K562 (cell line): ENCODE measurements around the gene RNH1. TPM values are rescaled to one million over a fixed set of nuclear protein-coding genes. Genes with fewer than 3 reads are reported as not detected.

ENCODE experiments used
- BCOR ChIP-seq: fragments of 450-650 bp; IDR thresholded peaks from 2 replicates; pipeline ENCODE4 v1.6.1; 2016
- FOS ChIP-seq: IDR thresholded peaks from 3 replicates; pipeline ENCODE4 v1.6.1; 2011; ENCODE audit not compliant: insufficient read length; ENCODE audit errors: extremely low read depth
- FOXK2 ChIP-seq, 2 experiments: fragments of 450-650 bp; IDR thresholded peaks in 1 of 2; conservative IDR thresholded peaks in 1 of 2; 2 replicates each; pipeline ENCODE4 v1.6.1; 2016; ENCODE audit warnings: low read depth in 2 of 2, mild to moderate bottlenecking in 1 of 2
- HNRNPLL ChIP-seq: fragments of 200-400 bp; formaldehyde crosslinking; IDR thresholded peaks from 2 replicates; pipeline ENCODE4 v1.6.1; 2017; ENCODE audit warnings: low read length, low read depth, mild to moderate bottlenecking; ENCODE audit not compliant: poor library complexity, severe bottlenecking
- JUN ChIP-seq, 2 experiments: sonication (generic) in 1 of 2; formaldehyde crosslinking in 1 of 2; IDR thresholded peaks; 2 replicates each; pipeline versions ENCODE4 v1.6.1 to v1.8.0; 2012 to 2022; ENCODE audit warnings: borderline replicate concordance in 2 of 2, mild to moderate bottlenecking in 2 of 2, improper control_type of control experiment in 1 of 2, low read depth in 1 of 2, low read length in 1 of 2, missing genetic modification reagents in 1 of 2
- KLF13 ChIP-seq: fragments of 450-650 bp; IDR thresholded peaks from 2 replicates; pipeline ENCODE4 v1.6.1; 2016; ENCODE audit warnings: missing genetic modification characterization, low read depth, mild to moderate bottlenecking, missing compliant biosample characterization, moderate library complexity, borderline replicate concordance
- MXI1 ChIP-seq: IDR thresholded peaks from 2 replicates; pipeline ENCODE4 v1.6.1; 2011; ENCODE audit warnings: low read depth, mild to moderate bottlenecking, improper control_type of control experiment, low read length
- PTTG1 ChIP-seq: fragments of 450-650 bp; IDR thresholded peaks from 2 replicates; pipeline ENCODE4 v1.6.1; 2016; ENCODE audit warnings: low read depth, mild to moderate bottlenecking, missing genetic modification characterization, missing compliant biosample characterization
- RCOR1 ChIP-seq, 2 experiments: IDR thresholded peaks; 2 replicates each; pipeline ENCODE4 v1.6.1; 2012; ENCODE audit warnings: low read depth in 2 of 2, low read length in 2 of 2, borderline replicate concordance in 1 of 2, improper control_type of control experiment in 1 of 2
- SOX6 ChIP-seq: fragments of 450-650 bp; IDR thresholded peaks from 2 replicates; pipeline ENCODE4 v1.6.1; 2014; ENCODE audit warnings: mild to moderate bottlenecking
- ZEB2 ChIP-seq: fragments of 450-650 bp; IDR thresholded peaks from 2 replicates; pipeline ENCODE4 v1.6.1; 2016
- ZNF589 ChIP-seq: fragments of 200-800 bp; sonication (Bioruptor generic); IDR thresholded peaks from 2 replicates; pipeline ENCODE4 v1.6.1; 2016; ENCODE audit warnings: low read depth, missing genetic modification characterization, missing compliant biosample characterization
- polyA plus RNA-seq, 8 experiments: library from polyadenylated mRNA; depleted of rRNA in 4 of 8; stranded (reverse) in 5 of 8; unstranded in 3 of 8; fragments of >200 nt; fragmentation: Nextera tagmentation in 2 of 8; fragmentation: Illumina TruSeq in 1 of 8; extraction: Ambion mirVana in 2 of 8; extraction: Trizol in 1 of 8; gene quantifications; 2 replicates each; pipeline versions ENCODE4 v1.2.1 to v1.2.3, GENCODE V29; 2011 to 2014; ENCODE audit warnings: inconsistent platforms in 1 of 8, missing spikeins in 1 of 8
- total RNA-seq, 7 experiments: library from RNA; depleted of rRNA in 6 of 7; stranded (reverse); fragments of >200 nt in 6 of 7; fragmentation: Illumina TruSeq in 2 of 7; extraction: Trizol in 2 of 7; gene quantifications; 2 replicates each; pipeline versions ENCODE4 v1.2.1 to v1.2.3, GENCODE V29; 2011 to 2021; ENCODE audit warnings: low replicate concordance in 1 of 7
- TF ChIP-seq, protein P1 (sequence below): sonication (generic); formaldehyde crosslinking; IDR thresholded peaks from 2 replicates; pipeline ENCODE4 v1.8.1; 2023; ENCODE audit warnings: mild to moderate bottlenecking, missing genetic modification reagents
- TF ChIP-seq, protein P2 (sequence below): fragments of 450-650 bp; IDR thresholded peaks from 2 replicates; pipeline ENCODE4 v1.6.1; 2018; ENCODE audit warnings: mild to moderate bottlenecking, low read depth; ENCODE audit not compliant: partially characterized antibody
- TF ChIP-seq, protein P3 (sequence below), 2 experiments: fragments of 150-350 bp in 1 of 2; IDR thresholded peaks; 2 replicates each; pipeline ENCODE4 v1.6.1; 2012 to 2016; ENCODE audit warnings: low read depth in 2 of 2, low read length in 2 of 2, mild to moderate bottlenecking in 1 of 2, moderate library complexity in 1 of 2

Gene RNH1
- total and polyA plus RNA-seq, 9 of the 15 experiments (the other 6 are each of a cell fraction or from before 2014, with no cell fraction given): 2.5 to 160 (median 44.3) TPM

DNA sequence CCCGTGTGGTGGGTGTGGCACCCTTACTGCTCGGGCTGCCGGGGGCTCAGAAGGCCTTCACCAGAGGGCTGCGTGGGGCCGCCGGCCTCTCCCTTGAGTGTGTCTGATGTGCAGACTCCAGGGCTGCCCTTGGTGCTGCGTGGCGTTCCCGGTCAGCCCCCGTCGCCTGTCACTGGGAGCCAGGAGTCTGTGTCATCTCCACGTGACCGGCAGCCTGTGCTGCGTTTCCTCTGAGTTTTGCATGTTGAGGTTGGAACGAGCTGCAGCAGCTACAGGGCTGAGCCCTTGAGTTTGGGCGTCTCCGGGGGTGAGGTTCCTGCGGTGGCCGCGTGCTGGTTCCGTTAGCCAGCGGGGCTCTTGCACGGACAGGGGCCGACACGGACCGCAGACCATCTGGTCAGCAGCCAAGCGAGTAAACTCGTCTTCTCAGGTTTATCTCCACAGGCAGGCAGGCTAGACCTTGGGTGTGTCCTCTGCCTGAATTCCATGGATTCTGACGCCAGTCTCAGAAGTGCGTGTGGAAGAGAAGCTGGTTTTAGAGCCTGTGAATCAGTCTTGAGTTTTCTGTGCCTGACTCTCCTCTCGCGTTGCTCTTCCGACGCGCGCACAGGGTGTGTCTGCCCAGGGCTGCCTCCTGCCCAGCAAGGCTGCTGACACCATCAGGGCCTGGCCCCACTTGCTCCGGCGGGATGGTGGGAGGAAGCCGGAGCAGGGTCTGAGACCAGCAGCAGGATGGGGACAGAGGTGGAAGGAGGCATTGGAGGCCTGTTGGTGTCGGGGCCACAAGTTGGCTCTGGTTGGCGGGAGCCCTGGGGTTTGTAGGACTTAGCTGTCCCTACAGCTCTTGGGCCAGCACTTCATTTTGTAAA lies 46.5 kb downstream of the RNH1 start (continued):
- TF ChIP-seq, protein P1, sequence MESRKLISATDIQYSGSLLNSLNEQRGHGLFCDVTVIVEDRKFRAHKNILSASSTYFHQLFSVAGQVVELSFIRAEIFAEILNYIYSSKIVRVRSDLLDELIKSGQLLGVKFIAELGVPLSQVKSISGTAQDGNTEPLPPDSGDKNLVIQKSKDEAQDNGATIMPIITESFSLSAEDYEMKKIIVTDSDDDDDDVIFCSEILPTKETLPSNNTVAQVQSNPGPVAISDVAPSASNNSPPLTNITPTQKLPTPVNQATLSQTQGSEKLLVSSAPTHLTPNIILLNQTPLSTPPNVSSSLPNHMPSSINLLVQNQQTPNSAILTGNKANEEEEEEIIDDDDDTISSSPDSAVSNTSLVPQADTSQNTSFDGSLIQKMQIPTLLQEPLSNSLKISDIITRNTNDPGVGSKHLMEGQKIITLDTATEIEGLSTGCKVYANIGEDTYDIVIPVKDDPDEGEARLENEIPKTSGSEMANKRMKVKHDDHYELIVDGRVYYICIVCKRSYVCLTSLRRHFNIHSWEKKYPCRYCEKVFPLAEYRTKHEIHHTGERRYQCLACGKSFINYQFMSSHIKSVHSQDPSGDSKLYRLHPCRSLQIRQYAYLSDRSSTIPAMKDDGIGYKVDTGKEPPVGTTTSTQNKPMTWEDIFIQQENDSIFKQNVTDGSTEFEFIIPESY (CRISPR knock-in tag): peak; percentile 84
- TF ChIP-seq RCOR1 (IDR thresholded peaks at IDR 0.05; ENCODE audit: borderline replicate concordance in 1 of 2, low read depth in 2 of 2, low read length in 2 of 2): peak; percentile 60 to 62
- TF ChIP-seq MXI1: 0 out of 2 replicates have a peak, but pooled peaks have one; percentile 69
- no peak for TF ChIP-seq PTTG1 (tag)
- peak; percentile 78 for TF ChIP-seq SOX6
- peak; percentile 72 for TF ChIP-seq ZEB2
- peak; percentile 64; the same call in 1 of the 2 replicates for TF ChIP-seq JUN (IDR thresholded peaks at IDR 0.05; ENCODE audit: borderline replicate concordance, low read depth, low read length)
- no peak for TF ChIP-seq JUN (CRISPR knock-in tag; IDR thresholded peaks at IDR 0.05; ENCODE audit: borderline replicate concordance)
- TF ChIP-seq FOS: no peak
- TF ChIP-seq, protein P2, sequence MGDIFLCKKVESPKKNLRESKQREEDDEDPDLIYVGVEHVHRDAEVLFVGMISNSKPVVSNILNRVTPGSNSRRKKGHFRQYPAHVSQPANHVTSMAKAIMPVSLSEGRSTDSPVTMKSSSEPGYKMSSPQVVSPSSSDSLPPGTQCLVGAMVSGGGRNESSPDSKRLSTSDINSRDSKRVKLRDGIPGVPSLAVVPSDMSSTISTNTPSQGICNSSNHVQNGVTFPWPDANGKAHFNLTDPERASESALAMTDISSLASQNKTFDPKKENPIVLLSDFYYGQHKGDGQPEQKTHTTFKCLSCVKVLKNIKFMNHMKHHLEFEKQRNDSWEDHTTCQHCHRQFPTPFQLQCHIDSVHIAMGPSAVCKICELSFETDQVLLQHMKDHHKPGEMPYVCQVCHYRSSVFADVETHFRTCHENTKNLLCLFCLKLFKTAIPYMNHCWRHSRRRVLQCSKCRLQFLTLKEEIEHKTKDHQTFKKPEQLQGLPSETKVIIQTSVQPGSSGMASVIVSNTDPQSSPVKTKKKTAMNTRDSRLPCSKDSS: no peak
- TF ChIP-seq HNRNPLL: no peak
- TF ChIP-seq KLF13: 0 out of 2 replicates have a peak, but pooled peaks have one; percentile 58
- TF ChIP-seq, protein P3, sequence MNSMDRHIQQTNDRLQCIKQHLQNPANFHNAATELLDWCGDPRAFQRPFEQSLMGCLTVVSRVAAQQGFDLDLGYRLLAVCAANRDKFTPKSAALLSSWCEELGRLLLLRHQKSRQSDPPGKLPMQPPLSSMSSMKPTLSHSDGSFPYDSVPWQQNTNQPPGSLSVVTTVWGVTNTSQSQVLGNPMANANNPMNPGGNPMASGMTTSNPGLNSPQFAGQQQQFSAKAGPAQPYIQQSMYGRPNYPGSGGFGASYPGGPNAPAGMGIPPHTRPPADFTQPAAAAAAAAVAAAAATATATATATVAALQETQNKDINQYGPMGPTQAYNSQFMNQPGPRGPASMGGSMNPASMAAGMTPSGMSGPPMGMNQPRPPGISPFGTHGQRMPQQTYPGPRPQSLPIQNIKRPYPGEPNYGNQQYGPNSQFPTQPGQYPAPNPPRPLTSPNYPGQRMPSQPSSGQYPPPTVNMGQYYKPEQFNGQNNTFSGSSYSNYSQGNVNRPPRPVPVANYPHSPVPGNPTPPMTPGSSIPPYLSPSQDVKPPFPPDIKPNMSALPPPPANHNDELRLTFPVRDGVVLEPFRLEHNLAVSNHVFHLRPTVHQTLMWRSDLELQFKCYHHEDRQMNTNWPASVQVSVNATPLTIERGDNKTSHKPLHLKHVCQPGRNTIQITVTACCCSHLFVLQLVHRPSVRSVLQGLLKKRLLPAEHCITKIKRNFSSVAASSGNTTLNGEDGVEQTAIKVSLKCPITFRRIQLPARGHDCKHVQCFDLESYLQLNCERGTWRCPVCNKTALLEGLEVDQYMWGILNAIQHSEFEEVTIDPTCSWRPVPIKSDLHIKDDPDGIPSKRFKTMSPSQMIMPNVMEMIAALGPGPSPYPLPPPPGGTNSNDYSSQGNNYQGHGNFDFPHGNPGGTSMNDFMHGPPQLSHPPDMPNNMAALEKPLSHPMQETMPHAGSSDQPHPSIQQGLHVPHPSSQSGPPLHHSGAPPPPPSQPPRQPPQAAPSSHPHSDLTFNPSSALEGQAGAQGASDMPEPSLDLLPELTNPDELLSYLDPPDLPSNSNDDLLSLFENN (IDR thresholded peaks at IDR 0.05; ENCODE audit: low read depth in 2 of 2, low read length in 2 of 2): 0 out of 4 replicates have a peak, but pooled peaks of 1 of the 2 experiments have one; percentile 23
- peak; percentile 93 for TF ChIP-seq ZNF589 (CRISPR knock-in tag)
- peak; percentile 81 for TF ChIP-seq BCOR
- TF ChIP-seq FOXK2 (conservative IDR thresholded peaks at IDR 0.05 in 1 of 2, IDR thresholded peaks at IDR 0.05 in 1 of 2; ENCODE audit: low read depth in 2 of 2): peak; percentile 89 to 90; a peak in 3 of 4 replicates
